Heart left ventricle (tissue), 16 donors: Measurements from ENCODE around the gene CACNA1G. TPM values are rescaled to one million over a fixed set of nuclear protein-coding genes. Genes with fewer than 3 reads are reported as not detected.

Source experiments
- ATAC-seq, 4 donors: fragments of 200-7000 bp; cut with Tn5 transposase; one replicate each; pipeline ENCODE4 v1.9.1; 2020 to 2022; ENCODE audit warnings: moderate library complexity in 4 of 4, mild to moderate bottlenecking in 3 of 4, moderate number of reproducible peaks in 1 of 4
- DNase-seq, 5 donors: peaks; one replicate each; pipeline ENCODE4 v3.0.0-alpha.2; 2020
- H3K27ac ChIP-seq, 12 donors: fragments of 200-600 bp; sonication (generic) in 4 of 12; one replicate each; pipeline versions ENCODE4 v1.5.0 to v1.8.0; 2016 to 2022; ENCODE audit warnings: mild to moderate bottlenecking in 2 of 12
- H3K27me3 ChIP-seq, 9 donors: fragments of 200-600 bp; sonication (generic) in 2 of 9; one replicate each; pipeline versions ENCODE4 v1.5.1 to v1.8.0; 2016 to 2022; ENCODE audit warnings: mild to moderate bottlenecking in 3 of 9
- H3K36me3 ChIP-seq, 9 donors: fragments of 200-600 bp; sonication (generic) in 2 of 9; one replicate each; pipeline versions ENCODE4 v1.5.0 to v1.8.0; 2018 to 2022; ENCODE audit warnings: mild to moderate bottlenecking in 2 of 9
- H3K4me1 ChIP-seq, 12 donors: fragments of 200-600 bp; sonication (generic) in 4 of 12; one replicate each; pipeline versions ENCODE4 v1.5.0 to v1.8.0; 2016 to 2022; ENCODE audit warnings: mild to moderate bottlenecking in 3 of 12
- H3K4me3 ChIP-seq, 12 donors: fragments of 200-600 bp; sonication (generic) in 4 of 12; one replicate each; pipeline versions ENCODE4 v1.5.0 to v1.8.0; 2017 to 2022; ENCODE audit warnings: mild to moderate bottlenecking in 9 of 12, moderate library complexity in 4 of 12
- H3K9me3 ChIP-seq, 12 donors: fragments of 200-600 bp; sonication (generic) in 4 of 12; one replicate each; pipeline versions ENCODE4 v1.5.0 to v1.8.0; 2016 to 2022; ENCODE audit warnings: mild to moderate bottlenecking in 1 of 12
- CTCF ChIP-seq, 12 donors: fragments of 200-600 bp; sonication (generic) in 4 of 12; IDR thresholded peaks; one replicate each; pipeline versions ENCODE4 v1.5.0 to v1.8.0; 2018 to 2022; ENCODE audit warnings: antibody characterized with exemption in 12 of 12, mild to moderate bottlenecking in 5 of 12
- POLR2A ChIP-seq, 2 donors: fragments of 450-650 bp; IDR thresholded peaks; one replicate each; pipeline ENCODE4 v1.6.1; 2017; ENCODE audit warnings: antibody characterized with exemption in 2 of 2, mild to moderate bottlenecking in 2 of 2, moderate library complexity in 2 of 2
- WGBS, 4 donors: extraction: QIAGEN DNeasy Blood & Tissue Kit in 2 of 4; methylation state at CpG; one replicate each; pipeline versions ENCODE4 v1.1.5 to v1.1.7; 2013 to 2018; 5-methylcytosine and 5-hydroxymethylcytosine counted together
- intact Hi-C, 10 donors: fragments of 100-400 bp; cut with DNase I; formaldehyde crosslinking; loops; one replicate each; pipeline versions ENCODE4 v1.11.1 to v1.14.2; 2022
- polyA plus RNA-seq, 2 donors: library from polyadenylated mRNA; stranded (reverse); fragments of 200-250 nt; gene quantifications; one replicate each; pipeline ENCODE4 v1.2.3, GENCODE V29; 2013
- total RNA-seq, 9 donors: library from RNA; depleted of rRNA in 2 of 9; stranded (reverse); fragments of >200 nt in 2 of 9; fragmentation: NEBNext Ultra II Directional in 3 of 9; extraction: Animal tissue kit (Norgen Biotek cat#: 25700) in 3 of 9; gene quantifications; one replicate each; pipeline versions ENCODE4 v1.1.0 to v1.2.4, GENCODE V29; 2016 to 2023
- donor health status: ischemic (EF 13 %, LVEDD 7.1; RV severe dilation, severe dysfunction).
- donor health status: healthy with polysubstance abuse.
- donor health status: DM: no; HTN: yes; CAD: no.
- donor health status: DM: no; HTN: no; CAD: no.
- donor health status: ischemic (EF 25% LVEDD 6.9; RV normal size, moderate dysfunction).
- donor health status: ischemic (EF 25% LVEDD 5.7; RV mildly dilated, moderate dysfunction).
- donor health status: healthy.
- donor health status: DM: yes; HTN: yes; CAD: no.
- donor health status: ischemic (EF 35%, LVEDD 5.7; RV mildly dilated, moderate dysfunction).
- donor health status: nonischemic (EF 11% LVEDD 7.7; RV severe dilation, severe dysfunction).
- donor health status: DM: yes; HTN: yes; CAD: no.
- donor health status: PGD.
- donor health status: ischemic (EF 29% LVEDD 5.4; RV normal size, mild dysfunction).
- donor health status: nonischemic (EF 23%, LVEDD 6.1; RV moderate dilation, normal function).

Gene CACNA1G
- total and polyA plus RNA-seq, 11 donors: 0.02 to 0.48 (median 0.13) TPM; not detected in 1

GRCh38 chr17:50538549-50539410 lies 21.7 kb upstream of the CACNA1G start:
- H3K27me3 ChIP-seq: peaks cover 0 to 11% (median 0%) of the 10 kb centered on the region in 9 donors
- no peak overlapping the region for H3K4me3 ChIP-seq
- 63 to 81% (median 71%) methylated on average over 16 to 20 of the region's 20 CpGs for WGBS, 4 donors
- H3K4me1 ChIP-seq: peaks cover 0 to 50% (median 24%) of the 10 kb centered on the region in 12 donors
- peaks cover 0 to 20% (median 0%) of the 10 kb centered on the region in 9 donors for H3K36me3 ChIP-seq
- DNase-seq (no peak), ATAC-seq (no peak)
- H3K27ac ChIP-seq: no peak overlapping the region
- H3K9me3 ChIP-seq: no peaks in the 10 kb centered on the region
- TF ChIP-seq POLR2A (IDR thresholded peaks at IDR 0.05): no peak
- TF ChIP-seq CTCF (IDR thresholded peaks at IDR 0.05): no peak
- intact Hi-C loops: no loop called here

- Histone ChIP-seq H3K4me1 (peaks cover 0 to 38% (median 17%) of the 10 kb centered on the region in 12 donors), H3K36me3 (peaks cover 0 to 20% (median 0%) of the 10 kb centered on the region in 9 donors), H3K9me3 (no peaks in the 10 kb centered on the region), H3K27ac (no peak overlapping the region), H3K27me3 (peaks cover 0 to 4% (median 0%) of the 10 kb centered on the region in 9 donors), H3K4me3 (no peak overlapping the region)
- ATAC-seq (no peak), DNase-seq (no peak)
- 74 to 80% (median 75%) methylated on average over 9 to 15 of the region's 15 CpGs for WGBS, 4 donors
- intact Hi-C loops: loop anchor here in 9 of 10 donors (5.0 to 10.0 kb wide), 7 partner anchors 53 to 425 kb away; no protein-coding TSS in a partner anchor
- TF ChIP-seq CTCF (IDR thresholded peaks at IDR 0.05): no peak
These were observed 20.6 kb upstream of the CACNA1G start for GRCh38 chr17:50539762-50540559.

- no peaks in the 10 kb centered on the region for H3K9me3 ChIP-seq
- TF ChIP-seq POLR2A (IDR thresholded peaks at IDR 0.05): no peak
- no peak for TF ChIP-seq CTCF (IDR thresholded peaks at IDR 0.05)
- no peak for DNase-seq
- ATAC-seq: no peak
- peaks cover 0 to 37% (median 17%) of the 10 kb centered on the region in 12 donors for H3K4me1 ChIP-seq
- intact Hi-C loops: loop anchor here in 9 of 10 donors (5.0 to 10.0 kb wide), 7 partner anchors 53 to 424 kb away; no protein-coding TSS in a partner anchor
- peak overlapping the region in 6 of 12 donors; percentile 75 to 89 (median 84) for H3K27ac ChIP-seq
- H3K36me3 ChIP-seq: peaks cover 0 to 20% (median 0%) of the 10 kb centered on the region in 9 donors
- no peaks in the 10 kb centered on the region for H3K27me3 ChIP-seq
- H3K4me3 ChIP-seq: peak overlapping the region in 5 of 12 donors; percentile 62 to 72 (median 64)
- 82 to 91% (median 90%) methylated on average over 7 to 11 of the region's 11 CpGs for WGBS, 4 donors
These were observed 19.7 kb upstream of the CACNA1G start for GRCh38 chr17:50540560-50541401.
